SK-N-SH (cell line): ENCODE results near the gene RASGEF1C. TPM values are rescaled to one million over a fixed set of nuclear protein-coding genes. Genes with fewer than 3 reads are reported as not detected.

Experiments used
- CTCF ChIA-PET: fragments of 300-600, 350-600 bp; formaldehyde crosslinking; extraction: SDS; loops from one replicate; lab custom pipeline; 2021; lab: Yijun Ruan, JAX
- POLR2A ChIA-PET: fragments of 350-600 bp; sonication (Branson Sonifier 250); formaldehyde crosslinking; extraction: SDS; loops from one replicate; lab custom pipeline; 2020; ENCODE audit warnings: antibody characterized with exemption, inconsistent platforms; lab: Yijun Ruan, JAX
- DNase-seq: peaks from one replicate; pipeline ENCODE4 v3.0.0; 2012
- H2AFZ ChIP-seq: fragments of 200-600 bp; sonication (generic); 2 replicates; pipeline ENCODE4 v1.8.1; 2016; ENCODE audit warnings: antibody characterized with exemption, mild to moderate bottlenecking, low read depth
- H3F3A ChIP-seq: fragments of 200-600 bp; sonication (generic); replicated peaks from 2 replicates; pipeline ENCODE3; 2016; ENCODE audit warnings: antibody characterized with exemption, mild to moderate bottlenecking; ENCODE audit not compliant: insufficient read depth
- H3K27ac ChIP-seq, 2 experiments: fragments of 200-500 bp in 1 of 2; fragments of 200-600 bp in 1 of 2; sonication (Bioruptor generic) in 1 of 2; sonication (generic), shearing (Covaris generic) in 1 of 2; 2 replicates each; pipeline versions ENCODE4 v1.5.1 to v1.6.1; 2014 to 2016; ENCODE audit warnings: low read depth in 2 of 2, inconsistent platforms in 1 of 2, low read length in 1 of 2, mild to moderate bottlenecking in 1 of 2, mixed read lengths in 1 of 2
- H3K27me3 ChIP-seq: fragments of 200-600 bp; sonication (generic), shearing (Covaris generic); 2 replicates; pipeline ENCODE4 v1.6.1; 2016; ENCODE audit warnings: mixed run types; ENCODE audit not compliant: insufficient read depth
- H3K36me3 ChIP-seq, 2 experiments: fragments of 200-500 bp in 1 of 2; fragments of 200-600 bp in 1 of 2; sonication (Bioruptor generic) in 1 of 2; sonication (generic) in 1 of 2; replicated peaks in 1 of 2; 2 replicates each; pipeline versions ENCODE3 to v1.5.1; 2014 to 2016; ENCODE audit warnings: low read length in 1 of 2, mild to moderate bottlenecking in 1 of 2; ENCODE audit not compliant: insufficient read depth in 2 of 2, control insufficient read depth in 1 of 2
- H3K4me1 ChIP-seq, 2 experiments: fragments of 200-500 bp in 1 of 2; fragments of 200-600 bp in 1 of 2; sonication (Bioruptor generic) in 1 of 2; sonication (generic), shearing (Covaris generic) in 1 of 2; 2 replicates each; pipeline versions ENCODE4 v1.5.1 to v1.6.1; 2014 to 2016; ENCODE audit warnings: low read depth in 1 of 2, low read length in 1 of 2, mixed run types in 1 of 2; ENCODE audit not compliant: insufficient read depth in 2 of 2, control insufficient read depth in 1 of 2
- H3K4me2 ChIP-seq: fragments of 200-600 bp; sonication (generic), shearing (Covaris generic); 2 replicates; pipeline ENCODE4 v1.6.1; 2017; ENCODE audit warnings: mixed run types
- H3K4me3 ChIP-seq, 2 experiments: fragments of 200-500 bp in 1 of 2; fragments of 200-600 bp in 1 of 2; sonication (Bioruptor generic) in 1 of 2; sonication (generic), shearing (Covaris generic) in 1 of 2; 2 replicates each; pipeline versions ENCODE4 v1.5.1 to v1.8.1; 2014 to 2016; ENCODE audit warnings: low read depth in 2 of 2, inconsistent platforms in 1 of 2, low read length in 1 of 2, mild to moderate bottlenecking in 1 of 2, mixed read lengths in 1 of 2, moderate library complexity in 1 of 2
- H3K79me2 ChIP-seq: fragments of 200-600 bp; sonication (generic); 2 replicates; pipeline ENCODE4 v1.8.1; 2017; ENCODE audit warnings: mild to moderate bottlenecking; ENCODE audit not compliant: insufficient read depth
- H3K9ac ChIP-seq: fragments of 200-600 bp; sonication (generic); 2 replicates; pipeline ENCODE4 v1.6.1; 2017; ENCODE audit warnings: mixed run types
- H3K9me2 ChIP-seq: fragments of 200-600 bp; sonication (generic); 2 replicates; pipeline ENCODE4 v1.6.1; 2017; ENCODE audit warnings: mixed run types
- H3K9me3 ChIP-seq: fragments of 200-600 bp; sonication (generic); 2 replicates; pipeline ENCODE4 v1.6.1; 2017; ENCODE audit warnings: mixed run types, mild to moderate bottlenecking, moderate library complexity
- H4K20me1 ChIP-seq: fragments of 200-600 bp; sonication (generic); 2 replicates; pipeline ENCODE4 v1.6.1; 2017; ENCODE audit warnings: mild to moderate bottlenecking, mixed run types; ENCODE audit not compliant: insufficient read depth
- ELF1 ChIP-seq: IDR thresholded peaks from 2 replicates; pipeline ENCODE4 v1.4.0; 2012
- EP300 ChIP-seq, 2 experiments: IDR thresholded peaks; 2 replicates each; pipeline versions ENCODE4 v1.4.0 to v1.6.1; 2012; ENCODE audit warnings: borderline replicate concordance in 1 of 2, low read depth in 1 of 2, low read length in 1 of 2
- EZH2phosphoT487 ChIP-seq: fragments of 200-600 bp; sonication (generic); IDR thresholded peaks from 2 replicates; pipeline ENCODE4 v1.6.1; 2017; ENCODE audit warnings: low read depth, mixed run types, mild to moderate bottlenecking, antibody characterized with exemption, moderate library complexity, borderline replicate concordance
- FOSL2 ChIP-seq: IDR thresholded peaks from 2 replicates; pipeline ENCODE4 v1.4.0; 2012; ENCODE audit warnings: low read depth, mild to moderate bottlenecking, moderate library complexity, borderline replicate concordance
- FOXM1 ChIP-seq: IDR thresholded peaks from 2 replicates; pipeline ENCODE4 v1.4.0; 2012; ENCODE audit warnings: low read depth, mild to moderate bottlenecking
- GABPA ChIP-seq: IDR thresholded peaks from 2 replicates; pipeline ENCODE4 v1.4.0; 2012; ENCODE audit warnings: low read depth, mild to moderate bottlenecking
- GATA2 ChIP-seq: sonication (generic); formaldehyde crosslinking; IDR thresholded peaks from 2 replicates; pipeline ENCODE4 v1.5.0; 2020; ENCODE audit warnings: mild to moderate bottlenecking, missing genetic modification reagents
- JUND ChIP-seq: IDR thresholded peaks from 2 replicates; pipeline ENCODE4 v1.4.0; 2012
- MAX ChIP-seq: IDR thresholded peaks from 2 replicates; pipeline ENCODE4 v1.4.0; 2012; ENCODE audit warnings: low read depth
- MEF2A ChIP-seq: IDR thresholded peaks from 2 replicates; pipeline ENCODE4 v1.4.0; 2012; ENCODE audit warnings: low read depth, borderline replicate concordance
- NFIC ChIP-seq: IDR thresholded peaks from 2 replicates; pipeline ENCODE4 v1.4.0; 2012; ENCODE audit warnings: borderline replicate concordance
- NRF1 ChIP-seq: IDR thresholded peaks from 2 replicates; pipeline ENCODE4 v1.6.1; 2012; ENCODE audit warnings: low read depth, mild to moderate bottlenecking, low read length
- POLR2AphosphoS5 ChIP-seq: IDR thresholded peaks from 2 replicates; pipeline ENCODE4 v1.6.1; 2012; ENCODE audit warnings: low read depth, low read length
- RAD21 ChIP-seq: IDR thresholded peaks from 2 replicates; pipeline ENCODE4 v1.6.1; 2012; ENCODE audit warnings: mild to moderate bottlenecking, low read length
- REST ChIP-seq: IDR thresholded peaks from 2 replicates; pipeline ENCODE4 v1.6.1; 2012; ENCODE audit warnings: mild to moderate bottlenecking, low read depth, low read length, moderate library complexity
- RFX5 ChIP-seq: IDR thresholded peaks from 2 replicates; pipeline ENCODE4 v1.6.1; 2012; ENCODE audit warnings: mild to moderate bottlenecking, improper control_type of control experiment, low read length
- SMC3 ChIP-seq: IDR thresholded peaks from 2 replicates; pipeline ENCODE4 v1.6.1; 2012; ENCODE audit warnings: low read depth, low read length, improper control_type of control experiment
- TCF12 ChIP-seq: IDR thresholded peaks from 2 replicates; pipeline ENCODE4 v1.4.0; 2012
- TEAD4 ChIP-seq: IDR thresholded peaks from 2 replicates; pipeline ENCODE4 v1.4.0; 2012; ENCODE audit warnings: mild to moderate bottlenecking, borderline replicate concordance; ENCODE audit not compliant: insufficient read depth
- ZBTB33 ChIP-seq: IDR thresholded peaks from 2 replicates; pipeline ENCODE4 v1.4.0; 2012; ENCODE audit warnings: low read depth, borderline replicate concordance
- WGBS: methylation state at CpG from one replicate; pipeline ENCODE4 v1.1.6; 2017; ENCODE audit warnings: low lambda C conversion rate; 5-methylcytosine and 5-hydroxymethylcytosine counted together
- polyA plus RNA-seq, 3 experiments: library from polyadenylated mRNA; depleted of rRNA; stranded (reverse); fragments of >200 nt; gene quantifications; 2 replicates each; pipeline ENCODE4 v1.2.3, GENCODE V29; 2012

Gene RASGEF1C
- polyA plus RNA-seq, 1 of the 3 experiments (the other 2 are of a cell fraction): not detected

GRCh38 chr5:180100621-180101450 lies 108.2 kb downstream of the RASGEF1C start:
- no peak overlapping the region for H3K27ac ChIP-seq
- TF ChIP-seq TEAD4: no peak
- TF ChIP-seq MAX: no peak
- no peak for TF ChIP-seq EZH2phosphoT487
- TF ChIP-seq SMC3: no peak
- no peak for TF ChIP-seq FOSL2
- TF ChIP-seq JUND: no peak
- no peak for TF ChIP-seq ELF1
- no peak for TF ChIP-seq GATA2 (CRISPR knock-in tag)
- TF ChIP-seq MEF2A: no peak
- TF ChIP-seq, all 33 proteins: peak for 0
- Histone ChIP-seq H3K9ac (no peak overlapping the region), H3K9me2 (no peaks in the 10 kb centered on the region), H3K4me1 (no peaks in the 10 kb centered on the region), H3K36me3 (no peaks in the 10 kb centered on the region), H3K9me3 (no peaks in the 10 kb centered on the region), H3K4me2 (no peak overlapping the region), H2AFZ (no peak overlapping the region), H4K20me1 (no peaks in the 10 kb centered on the region), H3K27me3 (no peaks in the 10 kb centered on the region), H3K79me2 (no peaks in the 10 kb centered on the region), H3F3A (no peaks in the 10 kb centered on the region), H3K4me3 (no peak overlapping the region)
- ChIA-PET POLR2A (no interaction called here), CTCF (interaction anchor here (1.5 to 2.3 kb wide), 2 partner anchors 9 to 25 kb away, joined by 3 to 6 read pairs; no protein-coding TSS in a partner anchor)
- no peak for DNase-seq
- WGBS: 68% methylated on average over 12 of the region's 29 CpGs

GRCh38 chr5:180099733-180100611 lies 109.0 kb downstream of the RASGEF1C start:
- no peaks in the 10 kb centered on the region for H3F3A ChIP-seq
- H3K27me3 ChIP-seq: no peaks in the 10 kb centered on the region
- ChIA-PET CTCF (interaction anchor here (1.2 kb wide), 1 partner anchor 109 kb away, joined by 4 read pairs; the partner anchor contains the start of gene RASGEF1C), POLR2A (no interaction called here)
- H3K9me2 ChIP-seq: no peaks in the 10 kb centered on the region
- 72% methylated on average over 11 of the region's 18 CpGs for WGBS
- DNase-seq: no peak
- no peaks in the 10 kb centered on the region for H3K36me3 ChIP-seq
- no peak overlapping the region for H2AFZ ChIP-seq
- no peaks in the 10 kb centered on the region for H3K79me2 ChIP-seq
- H3K4me2 ChIP-seq: no peak overlapping the region
- no peaks in the 10 kb centered on the region for H4K20me1 ChIP-seq
- no peak overlapping the region for H3K9ac ChIP-seq
- no peak overlapping the region for H3K27ac ChIP-seq
- no peaks in the 10 kb centered on the region for H3K9me3 ChIP-seq
- H3K4me3 ChIP-seq: no peak overlapping the region
- H3K4me1 ChIP-seq: no peaks in the 10 kb centered on the region
- TF ChIP-seq POLR2AphosphoS5: no peak
- TF ChIP-seq SMC3: no peak
- TF ChIP-seq NFIC: no peak
- TF ChIP-seq JUND: no peak
- TF ChIP-seq RAD21: no peak
- no peak for TF ChIP-seq TCF12
- TF ChIP-seq REST: no peak
- TF ChIP-seq GABPA: no peak
- no peak for TF ChIP-seq MEF2A
- TF ChIP-seq TEAD4: no peak
- no peak for TF ChIP-seq EP300 (IDR thresholded peaks at IDR 0.05; ENCODE audit: borderline replicate concordance in 1 of 2, low read depth in 1 of 2, low read length in 1 of 2)
- TF ChIP-seq ZBTB33: no peak
- no peak for TF ChIP-seq NRF1
- TF ChIP-seq RFX5: no peak
- no peak for TF ChIP-seq FOXM1
